ENCODE data around the gene SUGT1. TPM values are rescaled to one million over a fixed set of nuclear protein-coding genes. Genes with fewer than 3 reads are reported as not detected.

Gene SUGT1
- total and polyA plus RNA-seq, 10 of the 15 experiments (the other 5 are each of a cell fraction or from before 2014, with no cell fraction given) = 46.7 to 122 (median 77.3) TPM

GRCh38 chr13:52696566-52696965, 43.9 kb downstream of the SUGT1 start (continued):
- TF ChIP-seq ATF3 (IDR thresholded peaks at IDR 0.05; ENCODE audit: borderline replicate concordance, extremely low read depth, low read depth, low read length) = no peak
- no peak for TF ChIP-seq CHD2 (IDR thresholded peaks at IDR 0.05; ENCODE audit: borderline replicate concordance, low read depth, low read length)
- TF ChIP-seq SIX5 (IDR thresholded peaks at IDR 0.05; ENCODE audit: low read depth, low read length, severe bottlenecking) = no peak
- no peak for TF ChIP-seq E2F8 (IDR thresholded peaks at IDR 0.05; ENCODE audit: low read depth, partially characterized antibody)
- TF ChIP-seq IRF3 (IDR thresholded peaks at IDR 0.05) = no peak
- TF ChIP-seq ZNF622 (IDR thresholded peaks at IDR 0.05) = no peak

All from GM12878 (cell line).